ENCODE data around the gene NUDT17. TPM values are rescaled to one million over a fixed set of nuclear protein-coding genes. Genes with fewer than 3 reads are reported as not detected.

Gene NUDT17
- total and polyA plus RNA-seq, 2 experiments from 2014 or later, result 2.8 to 4.3 TPM

DNA sequence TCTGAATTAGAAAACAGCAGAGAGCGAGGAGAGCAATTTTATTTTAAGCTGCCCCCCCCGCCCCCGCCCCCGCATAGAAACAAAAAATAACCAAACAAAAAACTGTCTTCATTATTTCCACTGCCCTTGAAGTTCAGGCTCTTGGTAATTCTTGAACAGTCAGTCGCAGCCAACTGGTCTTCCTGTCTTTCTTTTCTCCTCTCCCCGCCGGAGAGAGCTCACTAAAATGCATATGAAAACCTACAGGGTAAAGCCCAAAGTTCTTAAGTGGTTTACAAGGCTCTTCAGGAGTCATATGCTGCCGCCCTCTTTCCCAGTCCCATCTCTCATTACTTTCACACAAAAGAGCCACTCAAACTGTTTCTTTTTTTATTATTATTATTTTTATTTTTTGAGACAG, 41.4 kb downstream of the NUDT17 start (continued):
- no peak for TF ChIP-seq ZNF462 (CRISPR knock-in tag; IDR thresholded peaks at IDR 0.05)
- no peak for TF ChIP-seq CTCF (conservative IDR thresholded peaks at IDR 0.05; ENCODE audit: low read depth in 2 of 2)
- no peak for TF ChIP-seq CREB1 (CRISPR knock-in tag; IDR thresholded peaks at IDR 0.05; ENCODE audit: low read depth)
- TF ChIP-seq ZNF331 (CRISPR knock-in tag; IDR thresholded peaks at IDR 0.05; ENCODE audit: low read depth), result no peak
- no peak for TF ChIP-seq JUNB (IDR thresholded peaks at IDR 0.05; ENCODE audit: unreplicated experiment)
- TF ChIP-seq EZH2phosphoT487 (IDR thresholded peaks at IDR 0.05; ENCODE audit: unreplicated experiment), result no peak
- TF ChIP-seq NANOG (IDR thresholded peaks at IDR 0.05; ENCODE audit: borderline replicate concordance), result no peak

- H3K4me1 ChIP-seq (ENCODE audit: insufficient read depth), result peaks cover 13% of the 10 kb centered on the region; the same call in 1 of the 2 replicates
- H3K27ac Mint-ChIP-seq, result no peak overlapping the region
Measured at GRCh38 chr1:145887631-145888030, 42.2 kb downstream of the NUDT17 start.

More at GRCh38 chr1:145887631-145888030, 42.2 kb downstream of the NUDT17 start:
- H3K4me1 Mint-ChIP-seq, result peaks cover 26% of the 10 kb centered on the region; the same call in 2 of the 3 replicates
- Histone ChIP-seq H3K36me3 (ENCODE audit: insufficient read depth) (no peaks in the 10 kb centered on the region), H3K27ac (ENCODE audit: low read depth) (no peak overlapping the region), H3K79me2 (replicated peaks; ENCODE audit: insufficient read depth) (no peaks in the 10 kb centered on the region), H3K4me3 (no peak overlapping the region), H3K9me2 (ENCODE audit: insufficient read depth) (no peaks in the 10 kb centered on the region), H3K4me2 (no peak overlapping the region), H4K20me1 (replicated peaks; ENCODE audit: insufficient read depth) (no peaks in the 10 kb centered on the region), H3F3A (replicated peaks; ENCODE audit: low read depth) (no peaks in the 10 kb centered on the region), H2AFZ (0 out of 2 replicates have a peak overlapping the region, but pooled peaks have one; percentile 28), H3K27me3 (ENCODE audit: insufficient read depth) (peaks cover 29% of the 10 kb centered on the region)
- H3K36me3 Mint-ChIP-seq (ENCODE audit: low read depth), result no peaks in the 10 kb centered on the region
- no peak overlapping the region for H3K4me3 Mint-ChIP-seq
- DNase-seq (ENCODE audit: low spot score) (no peak), ATAC-seq (no peak)
- TF ChIP-seq STAT1 (IDR thresholded peaks at IDR 0.05; ENCODE audit: unreplicated experiment), result no peak
- TF ChIP-seq, protein P1, sequence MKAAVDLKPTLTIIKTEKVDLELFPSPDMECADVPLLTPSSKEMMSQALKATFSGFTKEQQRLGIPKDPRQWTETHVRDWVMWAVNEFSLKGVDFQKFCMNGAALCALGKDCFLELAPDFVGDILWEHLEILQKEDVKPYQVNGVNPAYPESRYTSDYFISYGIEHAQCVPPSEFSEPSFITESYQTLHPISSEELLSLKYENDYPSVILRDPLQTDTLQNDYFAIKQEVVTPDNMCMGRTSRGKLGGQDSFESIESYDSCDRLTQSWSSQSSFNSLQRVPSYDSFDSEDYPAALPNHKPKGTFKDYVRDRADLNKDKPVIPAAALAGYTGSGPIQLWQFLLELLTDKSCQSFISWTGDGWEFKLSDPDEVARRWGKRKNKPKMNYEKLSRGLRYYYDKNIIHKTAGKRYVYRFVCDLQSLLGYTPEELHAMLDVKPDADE (IDR thresholded peaks at IDR 0.05), result no peak
- TF ChIP-seq ZNF114 (CRISPR knock-in tag; IDR thresholded peaks at IDR 0.05), result no peak
- no peak for TF ChIP-seq EZH2phosphoT487 (IDR thresholded peaks at IDR 0.05; ENCODE audit: unreplicated experiment)
- no peak for TF ChIP-seq NANOG (IDR thresholded peaks at IDR 0.05; ENCODE audit: borderline replicate concordance)
- peaks cover 18% of the 10 kb centered on the region for H3K27me3 Mint-ChIP-seq (ENCODE audit: insufficient read depth, low read depth, poor library complexity)
- no peaks in the 10 kb centered on the region for H3K9me3 Mint-ChIP-seq

Measured in GM23338 (cell line).